Measurements from ENCODE around the gene IL9R. TPM values are rescaled to one million over a fixed set of nuclear protein-coding genes. Genes with fewer than 3 reads are reported as not detected.

The IL9R gene, protein sequence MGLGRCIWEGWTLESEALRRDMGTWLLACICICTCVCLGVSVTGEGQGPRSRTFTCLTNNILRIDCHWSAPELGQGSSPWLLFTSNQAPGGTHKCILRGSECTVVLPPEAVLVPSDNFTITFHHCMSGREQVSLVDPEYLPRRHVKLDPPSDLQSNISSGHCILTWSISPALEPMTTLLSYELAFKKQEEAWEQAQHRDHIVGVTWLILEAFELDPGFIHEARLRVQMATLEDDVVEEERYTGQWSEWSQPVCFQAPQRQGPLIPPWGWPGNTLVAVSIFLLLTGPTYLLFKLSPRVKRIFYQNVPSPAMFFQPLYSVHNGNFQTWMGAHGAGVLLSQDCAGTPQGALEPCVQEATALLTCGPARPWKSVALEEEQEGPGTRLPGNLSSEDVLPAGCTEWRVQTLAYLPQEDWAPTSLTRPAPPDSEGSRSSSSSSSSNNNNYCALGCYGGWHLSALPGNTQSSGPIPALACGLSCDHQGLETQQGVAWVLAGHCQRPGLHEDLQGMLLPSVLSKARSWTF
- total RNA-seq (2021) = 0.44 and 0.56 TPM in 2 replicates
- Bru-seq, nascent RNA = percentile 6 among the genes with signal in this experiment
- percentile 20 among the genes with signal in this experiment for BruChase-seq, experiment 1, labeled RNA remaining after a 2-hour chase
- BruChase-seq, experiment 2, labeled RNA remaining after a 6-hour chase = percentile 24 among the genes with signal in this experiment
- long read RNA-seq = 0 reads

DNA sequence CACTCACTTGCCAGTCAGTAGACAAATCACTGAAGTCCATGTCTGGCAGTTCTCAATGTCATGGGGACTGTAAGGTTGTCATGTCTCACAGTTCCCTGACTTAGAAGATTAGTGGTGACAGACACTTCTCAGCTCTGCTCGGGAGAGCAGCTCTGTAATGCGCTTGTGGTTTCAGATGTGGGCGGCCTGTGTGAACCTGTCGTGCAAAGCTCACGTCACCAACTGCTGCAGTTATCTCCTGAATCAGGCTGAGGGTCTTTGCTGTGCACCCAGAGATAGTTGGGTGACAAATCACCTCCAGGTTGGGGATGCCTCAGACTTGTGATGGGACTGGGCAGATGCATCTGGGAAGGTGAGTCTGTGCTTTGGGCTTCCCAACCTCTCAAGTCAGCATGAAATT, at the start of gene IL9R:
TSS of gene IL9R (plus strand) at position 261 of the 400 bp plus-strand sequence. CDS start at position 325, 64 bp downstream.
- no TSS peak for BruUV-seq (replicated peaks)
- intact Hi-C loops (cut with micrococcal nuclease; ENCODE audit: unreplicated experiment) = no loop called here
- no peak for DNase-seq (ENCODE audit: low spot score)
- ChIA-PET POLR2A (ENCODE audit: low non-redundant PET) (no interaction called here), CTCF (no interaction called here)
- Histone ChIP-seq H3K36me3 (ENCODE audit: insufficient read depth, low read length, poor library complexity, severe bottlenecking) (no peaks in the 10 kb centered on the region), H3K27me3 (replicated peaks; ENCODE audit: insufficient read depth, low read depth, low read length, poor library complexity) (no peaks in the 10 kb centered on the region), H3K4me3 (ENCODE audit: low read depth, low read length, poor library complexity, severe bottlenecking) (no peak within 1 kb of the TSS), H3K9me3 (ENCODE audit: low read depth, low read length, poor library complexity, severe bottlenecking) (no peaks in the 10 kb centered on the region), H3K27ac (ENCODE audit: low read depth, low read length, poor library complexity, severe bottlenecking) (no peak within 1 kb of the TSS), H3K4me1 (ENCODE audit: insufficient read depth, low read length, poor library complexity, severe bottlenecking) (no peaks in the 10 kb centered on the region)
- TF ChIP-seq, protein P1, sequence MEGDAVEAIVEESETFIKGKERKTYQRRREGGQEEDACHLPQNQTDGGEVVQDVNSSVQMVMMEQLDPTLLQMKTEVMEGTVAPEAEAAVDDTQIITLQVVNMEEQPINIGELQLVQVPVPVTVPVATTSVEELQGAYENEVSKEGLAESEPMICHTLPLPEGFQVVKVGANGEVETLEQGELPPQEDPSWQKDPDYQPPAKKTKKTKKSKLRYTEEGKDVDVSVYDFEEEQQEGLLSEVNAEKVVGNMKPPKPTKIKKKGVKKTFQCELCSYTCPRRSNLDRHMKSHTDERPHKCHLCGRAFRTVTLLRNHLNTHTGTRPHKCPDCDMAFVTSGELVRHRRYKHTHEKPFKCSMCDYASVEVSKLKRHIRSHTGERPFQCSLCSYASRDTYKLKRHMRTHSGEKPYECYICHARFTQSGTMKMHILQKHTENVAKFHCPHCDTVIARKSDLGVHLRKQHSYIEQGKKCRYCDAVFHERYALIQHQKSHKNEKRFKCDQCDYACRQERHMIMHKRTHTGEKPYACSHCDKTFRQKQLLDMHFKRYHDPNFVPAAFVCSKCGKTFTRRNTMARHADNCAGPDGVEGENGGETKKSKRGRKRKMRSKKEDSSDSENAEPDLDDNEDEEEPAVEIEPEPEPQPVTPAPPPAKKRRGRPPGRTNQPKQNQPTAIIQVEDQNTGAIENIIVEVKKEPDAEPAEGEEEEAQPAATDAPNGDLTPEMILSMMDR (conservative IDR thresholded peaks at IDR 0.05; ENCODE audit: low read depth, low read length) = no peak
- TF ChIP-seq EZH2 (IDR thresholded peaks at IDR 0.05; ENCODE audit: borderline replicate concordance, low read depth, low read length, poor library complexity, severe bottlenecking) = no peak

DNA sequence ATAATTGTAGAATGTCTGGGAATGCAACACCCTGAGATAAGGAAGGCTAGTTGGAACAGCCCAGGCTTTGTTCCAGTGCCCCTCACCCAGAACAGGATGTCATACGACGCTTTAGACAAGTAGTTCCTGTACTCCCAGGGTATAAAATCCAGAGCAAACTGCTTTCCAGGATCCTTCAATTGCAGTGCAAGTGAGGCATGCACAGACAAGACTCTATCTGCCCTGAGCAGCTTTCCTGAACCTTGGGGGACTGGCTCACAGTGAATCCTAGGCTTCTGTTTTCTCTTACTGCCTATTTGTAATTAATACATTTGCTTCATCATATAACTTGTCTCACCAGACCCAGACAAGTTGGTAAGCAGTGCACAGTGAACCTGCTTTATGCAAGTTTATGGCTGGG, 48.4 kb upstream of the IL9R start:
- no peak for TF ChIP-seq EZH2 (IDR thresholded peaks at IDR 0.05; ENCODE audit: borderline replicate concordance, low read depth, low read length, poor library complexity, severe bottlenecking)
- TF ChIP-seq, protein P1 (conservative IDR thresholded peaks at IDR 0.05; ENCODE audit: low read depth, low read length) = no peak
- no TSS peak for BruUV-seq (replicated peaks)
- POLR2A ChIA-PET (ENCODE audit: low non-redundant PET) = no interaction called here

DNA sequence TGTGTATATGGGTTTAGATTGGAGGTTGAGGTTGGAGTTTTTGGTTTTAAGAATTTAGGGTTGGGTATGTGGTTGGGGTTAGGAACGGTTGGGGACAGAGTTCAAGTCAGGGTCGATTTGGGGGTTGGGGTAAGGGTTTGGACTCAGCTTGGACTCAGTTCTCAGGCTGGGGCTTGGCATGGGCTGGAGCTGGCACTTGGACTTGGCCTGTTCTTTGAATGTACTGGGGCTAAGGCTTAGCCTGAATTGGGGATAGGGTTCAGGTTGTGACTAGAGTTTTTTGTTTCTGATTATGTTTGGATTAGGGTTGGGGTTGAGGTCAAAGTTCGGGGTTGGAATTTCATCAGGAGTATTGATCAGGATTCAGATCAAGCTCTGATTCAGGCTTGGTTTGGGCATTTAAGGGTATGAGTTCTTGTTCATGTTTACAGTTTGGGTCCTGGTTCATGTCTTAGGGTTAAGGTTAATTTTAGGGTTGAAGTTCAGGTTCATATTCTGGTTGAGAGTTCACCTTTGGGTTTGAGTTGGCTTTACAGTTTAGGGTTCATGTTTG, 46.2 kb upstream of the IL9R start:
- intact Hi-C loops (cut with micrococcal nuclease; ENCODE audit: unreplicated experiment) = no loop called here
- ChIA-PET POLR2A (ENCODE audit: low non-redundant PET) (no interaction called here), CTCF (no interaction called here)
- no peak for DNase-seq (ENCODE audit: low spot score)
- no peaks in the 10 kb centered on the region for H3K36me3 ChIP-seq (ENCODE audit: insufficient read depth, low read length, poor library complexity, severe bottlenecking)
- no peak overlapping the region for H3K4me3 ChIP-seq (ENCODE audit: low read depth, low read length, poor library complexity, severe bottlenecking)
- no peaks in the 10 kb centered on the region for H3K9me3 ChIP-seq (ENCODE audit: low read depth, low read length, poor library complexity, severe bottlenecking)
- no TSS peak for BruUV-seq (replicated peaks)
- no peak for TF ChIP-seq EZH2 (IDR thresholded peaks at IDR 0.05; ENCODE audit: borderline replicate concordance, low read depth, low read length, poor library complexity, severe bottlenecking)
- TF ChIP-seq, protein P1 (conservative IDR thresholded peaks at IDR 0.05; ENCODE audit: low read depth, low read length) = no peak
- H3K27me3 ChIP-seq (replicated peaks; ENCODE audit: insufficient read depth, low read depth, low read length, poor library complexity) = no peaks in the 10 kb centered on the region
- no peak overlapping the region for H3K27ac ChIP-seq (ENCODE audit: low read depth, low read length, poor library complexity, severe bottlenecking)
- no peaks in the 10 kb centered on the region for H3K4me1 ChIP-seq (ENCODE audit: insufficient read depth, low read length, poor library complexity, severe bottlenecking)

More for the DNA sequence above, 48.4 kb upstream of the IL9R start:
- intact Hi-C loops (cut with micrococcal nuclease; ENCODE audit: unreplicated experiment) = no loop called here
- H3K36me3 ChIP-seq (ENCODE audit: insufficient read depth, low read length, poor library complexity, severe bottlenecking) = no peaks in the 10 kb centered on the region
- H3K27ac ChIP-seq (ENCODE audit: low read depth, low read length, poor library complexity, severe bottlenecking) = no peak overlapping the region
- H3K4me3 ChIP-seq (ENCODE audit: low read depth, low read length, poor library complexity, severe bottlenecking) = no peak overlapping the region
- CTCF ChIA-PET = no interaction called here
- no peak for DNase-seq (ENCODE audit: low spot score)
- no peaks in the 10 kb centered on the region for H3K27me3 ChIP-seq (replicated peaks; ENCODE audit: insufficient read depth, low read depth, low read length, poor library complexity)
- no peaks in the 10 kb centered on the region for H3K4me1 ChIP-seq (ENCODE audit: insufficient read depth, low read length, poor library complexity, severe bottlenecking)
- H3K9me3 ChIP-seq (ENCODE audit: low read depth, low read length, poor library complexity, severe bottlenecking) = no peaks in the 10 kb centered on the region
